ENCODE measurements around the gene VEPH1.
A peak's percentile ranks its signal among the peaks of the same experiment; 100 is the strongest.

VEPH1 gene

DNA sequence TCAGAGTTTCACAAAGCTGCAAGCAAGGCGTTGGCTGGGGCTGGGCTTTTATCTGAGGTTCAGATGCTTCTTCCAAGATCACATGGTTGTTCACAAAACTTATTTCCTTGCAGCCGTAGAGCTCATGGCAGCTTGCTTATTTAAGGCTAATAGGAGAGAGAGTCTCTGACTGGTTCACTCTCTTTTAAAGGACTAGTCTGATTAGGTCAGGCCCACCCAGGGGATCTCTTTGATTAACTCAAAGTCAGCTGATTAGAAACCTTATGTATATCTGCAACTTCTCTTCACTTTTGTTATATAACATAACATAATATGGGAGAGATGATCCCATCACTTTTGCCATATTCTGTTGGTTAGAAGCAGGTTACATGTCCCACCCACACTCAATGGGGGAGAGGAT lies 243.4 kb downstream of the VEPH1 start:
- no peak for DNase-seq (ENCODE audit: low spot score)

DNA sequence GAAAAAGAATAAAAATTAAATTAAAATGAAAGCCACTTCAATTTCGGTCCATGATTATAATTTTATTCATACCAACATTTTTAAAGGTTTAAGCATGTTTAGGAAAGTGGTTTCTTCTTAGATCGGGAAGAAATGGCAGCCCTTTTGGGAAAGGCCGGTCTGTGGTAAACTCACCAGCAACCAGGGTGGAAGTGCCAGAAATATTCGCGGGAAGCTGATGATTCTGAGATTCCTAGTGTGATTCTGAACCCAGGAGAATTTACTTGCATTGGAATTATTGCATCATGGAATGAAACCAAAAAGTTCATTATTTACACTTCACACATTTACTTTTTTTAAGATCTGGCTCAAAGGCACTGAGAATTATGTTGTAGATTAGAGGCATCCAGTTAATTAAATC lies 246.1 kb downstream of the VEPH1 start:
- no peak for DNase-seq (ENCODE audit: low spot score)

DNA sequence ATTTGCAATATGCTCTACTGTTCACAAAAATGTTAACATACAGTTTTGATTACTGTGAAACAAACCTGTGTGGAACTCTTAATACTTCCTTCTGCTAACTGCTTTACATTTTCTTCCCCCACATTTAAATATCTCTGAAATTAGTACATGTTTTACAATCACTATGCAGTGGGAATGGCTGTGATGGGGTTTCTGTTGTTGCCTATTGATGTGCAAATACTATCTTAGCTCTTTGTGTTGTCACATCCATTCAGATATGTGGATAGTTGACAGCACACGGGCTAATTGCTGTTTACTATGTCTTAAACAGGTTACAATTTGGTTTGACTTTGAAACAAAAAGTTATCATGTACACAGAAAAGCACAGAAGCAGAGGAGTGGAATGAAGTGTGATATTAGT lies 247.4 kb downstream of the VEPH1 start:
- no peak for DNase-seq (ENCODE audit: low spot score)

DNA sequence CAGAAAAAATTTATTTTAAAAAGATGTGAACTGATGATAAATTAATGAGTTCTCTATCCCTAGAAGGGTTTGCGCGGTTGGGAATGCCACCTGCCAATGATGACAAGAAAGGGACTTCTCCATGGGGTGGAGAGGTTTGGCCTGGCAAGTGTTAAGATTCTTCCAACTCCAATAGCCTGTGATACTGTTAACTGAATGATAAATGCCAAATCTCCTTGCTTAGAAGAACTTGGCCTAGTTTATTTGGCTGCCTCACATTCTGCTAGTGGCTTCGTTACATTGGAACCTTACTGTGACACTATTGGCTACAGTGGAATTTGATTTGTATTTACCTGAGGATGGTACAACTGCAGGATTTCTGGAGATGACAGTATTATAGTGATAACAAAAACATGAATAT lies 251.5 kb downstream of the VEPH1 start:
- DNase-seq (ENCODE audit: low spot score): no peak

DNA sequence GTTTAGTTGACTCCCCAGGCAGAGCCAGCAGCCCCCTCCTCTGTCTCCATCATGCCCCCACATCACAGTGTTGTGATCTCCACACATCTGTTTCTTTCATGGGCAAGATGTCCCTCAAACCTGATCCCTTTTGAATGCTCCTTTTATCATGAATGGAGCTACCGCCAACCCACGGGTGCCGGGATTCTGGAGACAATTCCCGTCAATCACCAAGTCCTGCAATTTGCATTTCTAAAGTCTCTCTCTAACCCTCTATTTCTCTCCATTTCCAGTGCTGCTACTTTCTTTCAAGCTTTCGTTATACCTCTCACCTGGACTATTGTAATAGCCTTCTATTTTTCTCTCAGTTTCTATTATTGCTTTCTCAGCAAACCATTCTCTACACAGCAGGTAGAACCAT lies 253.6 kb downstream of the VEPH1 start:
- no peak for DNase-seq (ENCODE audit: low spot score)

DNA sequence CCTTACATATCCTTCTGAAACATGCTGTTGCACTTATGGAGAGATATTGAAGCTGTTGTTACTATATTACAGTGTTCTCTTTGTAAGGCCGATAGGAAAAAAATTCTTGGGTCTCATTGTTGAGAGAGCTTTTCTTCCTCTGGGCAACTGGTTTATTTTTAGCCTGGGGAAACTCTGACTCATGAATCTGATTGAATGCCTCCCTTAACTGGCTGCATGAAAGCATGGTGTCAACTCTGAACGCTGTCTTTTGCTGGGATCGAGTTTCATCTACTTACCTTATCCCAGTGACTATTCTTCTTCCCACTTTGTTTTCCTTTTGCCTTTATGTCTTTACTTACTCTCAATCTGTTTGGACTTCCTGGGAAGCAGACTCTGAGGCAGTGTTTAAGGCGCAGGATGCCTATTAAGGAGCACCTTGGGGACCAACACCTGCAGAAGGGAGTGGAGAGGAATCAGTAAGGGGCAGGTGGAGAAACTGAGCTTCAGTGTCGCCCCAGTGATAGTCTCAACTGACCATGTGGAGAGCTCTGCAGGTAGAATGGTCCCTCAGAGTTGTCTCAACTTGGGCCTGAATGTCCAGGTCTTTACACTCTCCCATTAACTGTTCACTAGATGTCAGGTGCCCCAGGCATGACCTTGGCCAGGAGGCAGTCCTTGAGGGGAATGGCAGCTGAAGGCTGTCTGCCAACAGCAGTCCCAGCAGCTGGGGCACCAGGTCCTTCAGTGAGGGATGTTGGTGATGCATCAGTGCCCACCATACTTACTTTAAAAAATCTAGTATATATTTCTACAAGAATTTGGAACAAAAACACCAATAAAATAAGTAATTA lies 254.4 kb downstream of the VEPH1 start:
- DNase-seq (ENCODE audit: low spot score): peak; percentile 84

DNA sequence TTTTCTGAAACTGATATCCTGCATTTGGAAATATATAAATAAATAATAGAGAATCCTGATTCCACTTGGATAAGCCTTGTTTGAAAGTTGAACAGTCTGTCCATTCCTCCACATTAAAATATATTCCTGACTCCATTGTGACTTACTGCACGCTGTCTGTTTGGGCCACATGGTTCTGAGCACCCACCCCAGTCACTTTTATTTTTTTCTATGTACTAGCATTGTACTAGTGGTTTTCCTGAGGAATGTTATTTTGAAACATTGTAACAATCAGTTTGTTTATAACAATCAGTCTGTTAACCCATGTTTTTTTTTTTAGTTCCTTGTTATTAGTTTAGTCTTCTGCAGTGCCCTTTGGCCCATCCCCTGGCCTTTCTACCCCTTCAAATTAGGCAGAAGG lies 255.8 kb downstream of the VEPH1 start:
- no peak for DNase-seq (ENCODE audit: low spot score)

DNA sequence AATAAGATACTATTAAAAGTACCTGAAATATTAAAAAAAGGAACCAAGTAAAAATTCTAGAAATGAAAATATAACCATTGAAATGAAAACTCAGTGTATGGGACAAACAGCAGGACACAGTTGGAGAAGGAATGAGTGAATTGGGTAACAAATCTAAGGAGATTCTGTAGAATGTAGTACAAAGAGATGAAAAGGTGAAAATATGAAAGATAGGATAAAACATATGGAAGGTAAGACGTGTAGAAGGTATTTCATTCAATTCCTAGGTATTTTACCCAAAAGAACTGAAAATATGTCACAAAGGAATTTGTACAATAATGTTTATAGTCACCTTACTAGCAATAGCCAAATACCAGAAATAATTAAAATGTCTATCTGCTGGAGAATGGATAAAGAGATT lies 260.4 kb downstream of the VEPH1 start:
- no peak for DNase-seq (ENCODE audit: low spot score)

DNA sequence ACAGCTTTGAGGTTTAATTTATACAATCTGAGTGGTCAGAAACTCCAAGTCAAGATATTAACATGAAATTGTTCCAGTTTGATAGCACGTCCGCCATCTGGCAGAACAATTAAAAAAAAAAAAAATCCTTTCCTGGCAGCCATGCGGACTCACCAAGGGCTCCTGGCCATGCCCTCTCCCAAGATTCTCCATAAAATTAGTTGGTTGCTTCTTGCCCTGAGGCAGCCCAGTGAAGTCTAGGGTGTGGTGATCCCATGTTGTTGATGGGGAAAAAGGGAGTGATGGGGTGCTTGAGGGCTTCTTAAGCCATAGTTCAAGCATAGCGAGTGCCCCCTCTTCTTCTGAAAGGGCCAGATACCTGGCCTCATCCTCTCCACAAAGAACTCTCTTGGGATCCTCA lies 261.6 kb downstream of the VEPH1 start:
- no peak for DNase-seq (ENCODE audit: low spot score)

DNA sequence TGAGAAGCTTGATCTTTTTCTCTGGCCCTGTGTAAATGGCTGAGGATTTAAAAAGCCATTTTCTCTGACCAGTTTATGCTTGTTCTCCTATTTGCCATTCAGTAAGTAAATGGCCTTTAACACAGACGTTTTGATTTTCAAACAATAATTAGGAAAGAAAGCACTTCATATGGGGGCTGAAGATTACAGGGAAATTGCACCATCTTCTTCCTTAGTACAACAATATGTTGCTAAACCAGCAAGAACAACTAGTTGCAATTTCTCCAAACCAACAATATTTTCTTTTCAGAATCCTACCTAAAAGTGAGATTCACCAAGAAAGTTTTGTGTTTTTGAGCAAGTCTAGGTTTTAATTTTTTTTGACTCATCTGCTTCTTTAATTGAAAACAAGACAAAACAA lies 262.8 kb downstream of the VEPH1 start:
- DNase-seq (ENCODE audit: low spot score): no peak

DNA sequence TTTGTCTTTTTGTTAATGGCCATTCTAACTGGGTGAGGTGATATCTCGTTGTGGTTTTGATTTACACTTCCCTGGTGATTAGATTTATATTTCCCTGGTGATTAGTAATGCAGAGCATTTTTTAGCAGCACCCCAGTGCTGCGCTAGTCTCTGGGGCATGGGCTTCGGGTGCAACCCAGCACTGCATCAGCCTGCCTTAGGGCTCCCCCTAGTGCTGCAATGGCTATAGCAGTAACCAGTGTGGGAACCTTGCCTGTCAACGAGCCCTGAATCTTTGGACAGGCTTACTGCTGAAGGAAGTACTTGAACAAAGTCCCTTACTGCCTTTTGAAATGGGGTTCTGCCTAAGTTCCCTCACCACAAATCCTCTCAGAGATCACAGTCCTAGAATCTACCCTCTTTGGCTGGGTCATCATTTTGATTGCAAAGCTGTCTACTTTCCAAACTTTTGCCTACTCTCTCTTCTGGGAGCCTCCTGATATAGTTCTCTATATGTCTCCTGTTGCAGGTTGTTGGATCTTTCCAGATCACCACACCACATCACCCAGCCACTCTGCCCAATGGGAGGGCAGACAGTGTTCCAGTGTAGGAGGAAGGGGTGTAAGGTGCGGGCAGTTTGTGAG lies 264.0 kb downstream of the VEPH1 start:
- DNase-seq (ENCODE audit: low spot score): peak; percentile 80

DNA sequence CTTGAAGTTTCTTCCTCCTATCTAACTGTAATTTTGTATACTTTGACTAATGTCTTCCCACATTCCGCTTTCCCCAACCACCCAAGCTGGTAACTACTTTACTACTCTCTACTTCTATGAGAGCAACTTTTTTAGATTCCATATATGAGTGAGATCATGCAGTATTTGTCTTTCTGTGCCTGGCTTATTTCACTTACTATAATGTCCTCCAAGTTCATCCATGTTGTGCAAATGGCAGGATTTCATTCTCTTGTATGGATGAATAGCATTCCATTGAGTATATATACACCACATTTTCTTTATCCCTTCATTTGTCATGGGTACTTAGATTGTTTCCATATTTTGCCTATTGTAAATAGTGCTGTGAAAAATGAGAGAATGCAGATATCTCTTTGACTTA lies 264.8 kb downstream of the VEPH1 start:
- DNase-seq (ENCODE audit: low spot score): no peak

DNA sequence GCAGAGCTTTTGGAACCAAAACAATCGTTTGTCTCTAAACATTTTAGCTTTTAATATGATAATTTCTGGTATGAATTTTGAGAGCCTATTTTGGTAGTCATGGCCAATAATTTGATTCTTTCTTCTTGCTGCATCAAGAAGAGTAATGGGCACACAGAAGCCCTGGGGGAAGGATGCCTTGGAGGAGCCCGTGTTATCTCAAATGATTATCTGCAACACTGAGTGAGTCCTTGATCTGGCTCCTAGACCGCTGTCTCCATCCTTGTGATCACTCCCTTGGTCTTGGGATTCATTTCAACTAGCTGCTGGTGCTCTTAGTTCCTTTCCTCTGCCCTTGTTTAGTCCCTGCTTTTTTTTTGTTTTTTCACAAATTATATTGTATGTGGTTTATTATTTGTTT lies 265.3 kb downstream of the VEPH1 start:
- no peak for DNase-seq (ENCODE audit: low spot score)

DNA sequence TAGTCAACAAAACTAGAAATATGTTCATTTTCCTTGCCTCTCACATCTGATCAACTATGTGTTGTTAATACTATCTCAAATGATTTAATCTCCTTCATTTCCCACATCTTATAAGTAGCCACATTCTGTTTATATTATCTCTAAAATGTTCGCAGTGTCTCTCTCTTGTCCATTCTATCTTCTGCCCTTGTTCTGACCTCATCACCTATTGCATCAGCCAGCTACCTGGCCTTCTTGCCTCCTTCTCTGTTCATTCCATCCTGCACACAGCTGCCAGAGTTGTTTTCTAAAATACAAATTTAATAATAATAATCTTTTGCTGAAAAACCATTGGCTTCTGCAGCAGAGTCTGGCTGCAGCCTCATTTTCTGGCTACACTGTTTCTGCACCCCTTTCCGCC lies 267.9 kb downstream of the VEPH1 start:
- DNase-seq (ENCODE audit: low spot score): no peak

DNA sequence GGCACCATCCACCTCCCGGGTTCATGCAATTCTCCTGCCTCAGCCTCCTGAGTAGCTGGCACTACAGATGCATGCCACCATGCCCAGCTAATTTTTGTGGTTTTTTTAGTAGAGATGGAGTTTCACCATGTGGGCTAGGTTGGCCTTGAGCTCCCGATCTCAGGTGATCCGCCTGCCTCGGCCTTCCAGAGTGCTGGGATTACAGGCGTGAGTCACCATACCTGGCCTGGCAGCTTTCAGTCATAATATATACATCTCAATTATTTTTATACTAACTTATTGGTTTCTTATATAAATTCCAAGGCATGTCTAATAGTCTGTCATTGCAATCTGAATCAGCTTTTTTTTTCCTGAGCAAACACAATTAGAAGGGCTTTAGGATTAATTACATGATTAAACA lies 269.3 kb downstream of the VEPH1 start:
- DNase-seq (ENCODE audit: low spot score): no peak

DNA sequence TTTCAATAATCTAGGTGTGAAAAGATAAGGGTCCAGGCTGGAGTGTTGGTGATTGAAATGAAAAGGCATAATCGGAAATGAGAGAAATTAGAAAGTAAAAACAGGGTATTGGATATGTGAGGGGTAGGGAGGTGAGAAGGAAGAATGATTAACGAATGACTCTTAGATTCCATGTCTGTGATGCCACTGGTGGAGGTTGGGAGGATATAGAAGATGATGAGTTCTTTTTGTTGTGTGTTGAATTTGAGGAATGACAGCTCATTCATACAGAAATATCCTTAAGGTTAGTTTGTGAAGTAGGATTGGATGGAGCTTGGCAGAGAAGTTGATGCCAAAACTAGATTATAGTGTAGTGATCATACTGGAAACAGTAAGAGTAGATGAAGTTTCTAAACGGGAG lies 271.1 kb downstream of the VEPH1 start:
- no peak for DNase-seq (ENCODE audit: low spot score)

DNA sequence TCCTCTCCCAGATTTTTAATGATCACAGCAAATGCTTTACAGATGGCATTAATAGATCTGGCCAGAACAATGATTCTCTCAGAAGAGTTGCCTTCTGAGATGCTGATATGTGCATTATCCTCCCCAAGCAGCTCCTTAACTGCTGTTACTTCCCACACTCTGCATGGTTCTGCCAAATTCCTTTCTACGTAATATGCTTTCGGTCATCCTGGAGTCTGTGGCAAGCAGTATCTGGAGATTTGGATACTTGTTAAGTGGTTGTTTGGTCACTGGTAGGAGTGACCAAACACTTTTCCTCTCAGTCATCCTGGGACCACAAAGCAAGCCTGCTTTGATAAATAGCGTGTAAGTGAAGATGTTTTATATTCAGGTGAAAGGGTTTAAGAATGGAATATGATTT lies 272.1 kb downstream of the VEPH1 start:
- DNase-seq (ENCODE audit: low spot score): no peak

DNA sequence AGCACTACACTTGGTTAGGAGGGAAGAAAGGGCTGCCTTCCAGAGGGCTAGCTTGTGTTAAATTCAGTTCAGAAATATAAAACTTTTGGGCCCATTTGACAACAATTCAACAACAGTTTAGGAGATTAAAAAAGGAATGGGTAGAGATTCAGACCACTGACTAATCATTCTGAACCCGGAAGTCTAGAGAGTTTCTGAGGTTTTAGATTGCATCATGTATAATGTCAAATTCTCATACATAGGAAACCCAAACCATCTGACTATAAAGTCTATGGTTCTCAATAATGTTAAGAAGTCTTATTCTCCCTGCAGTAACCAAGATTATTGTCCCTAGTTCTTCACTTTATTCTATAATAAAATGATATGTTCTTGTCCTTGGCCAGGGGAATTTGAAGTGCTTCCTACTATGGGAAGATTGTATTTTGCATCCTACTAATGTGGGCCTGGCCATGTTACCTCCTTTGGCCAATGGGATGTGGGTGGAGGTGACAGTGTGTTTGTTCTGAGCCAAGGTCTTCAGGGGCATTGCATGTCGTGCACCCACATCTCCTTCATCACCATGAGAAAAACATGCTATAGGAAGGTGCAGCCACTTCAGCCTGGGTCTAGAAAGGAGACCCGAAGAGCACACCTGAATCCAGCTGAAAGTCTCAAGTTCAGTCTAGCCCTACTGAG lies 276.9 kb downstream of the VEPH1 start:
- no peak for DNase-seq (ENCODE audit: low spot score)

DNA sequence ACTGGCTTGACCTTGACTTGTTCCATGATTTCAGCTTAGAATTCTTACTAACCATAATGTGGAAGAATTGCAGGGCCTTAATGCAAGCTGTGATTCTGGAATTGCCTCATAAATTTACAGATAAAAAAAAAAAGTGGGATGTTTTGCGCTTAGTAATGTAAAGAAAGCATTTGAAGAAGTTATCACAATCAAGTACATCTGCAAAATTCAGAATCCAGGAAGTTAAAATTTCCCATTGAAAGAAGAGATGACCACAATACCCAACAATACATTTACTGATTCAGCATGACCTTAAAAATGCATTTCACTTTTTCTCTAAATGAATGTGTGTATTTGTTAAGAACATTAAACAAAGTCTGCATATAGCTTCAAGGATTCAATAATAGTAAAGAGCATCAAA lies 278.2 kb downstream of the VEPH1 start:
- DNase-seq (ENCODE audit: low spot score): no peak

DNA sequence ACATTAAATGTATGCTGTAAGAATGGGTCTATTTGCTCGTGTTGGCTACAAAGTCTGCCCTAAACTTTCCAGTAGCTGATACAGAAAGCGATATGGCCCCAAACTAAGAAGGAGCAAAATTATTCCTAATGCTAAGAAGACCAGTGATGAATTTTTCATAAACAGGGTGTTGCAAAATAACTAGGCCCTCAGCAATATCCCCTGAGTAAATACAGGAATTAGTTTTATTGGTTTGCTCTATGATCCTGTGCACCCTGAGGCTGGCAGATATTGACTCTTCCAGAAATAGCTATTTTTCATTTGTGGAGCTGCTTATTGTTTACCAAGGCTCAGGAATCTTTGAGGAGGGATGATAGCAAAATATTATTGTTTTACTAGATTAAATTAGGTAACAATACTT lies 282.3 kb downstream of the VEPH1 start:
- no peak for DNase-seq (ENCODE audit: low spot score)

DNA sequence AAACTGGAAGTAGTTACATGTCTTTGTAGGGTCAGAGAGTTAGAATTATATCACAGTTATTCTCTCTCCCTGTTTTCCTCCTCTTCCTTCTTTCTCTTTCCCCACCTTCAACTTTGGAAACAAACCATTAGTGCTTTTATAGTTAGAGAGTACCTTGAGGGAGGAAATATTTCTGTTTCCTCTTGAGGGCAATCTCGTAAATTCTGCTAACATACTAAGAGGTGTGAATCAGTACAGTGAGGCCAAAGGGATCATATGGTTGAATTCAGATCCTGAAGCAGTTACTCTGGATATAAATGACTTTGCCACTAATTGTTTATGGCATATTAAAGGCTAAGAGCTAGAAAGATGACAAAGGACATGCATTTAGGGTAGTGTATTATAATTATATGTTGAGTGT lies 283.0 kb downstream of the VEPH1 start:
- no peak for DNase-seq (ENCODE audit: low spot score)

DNA sequence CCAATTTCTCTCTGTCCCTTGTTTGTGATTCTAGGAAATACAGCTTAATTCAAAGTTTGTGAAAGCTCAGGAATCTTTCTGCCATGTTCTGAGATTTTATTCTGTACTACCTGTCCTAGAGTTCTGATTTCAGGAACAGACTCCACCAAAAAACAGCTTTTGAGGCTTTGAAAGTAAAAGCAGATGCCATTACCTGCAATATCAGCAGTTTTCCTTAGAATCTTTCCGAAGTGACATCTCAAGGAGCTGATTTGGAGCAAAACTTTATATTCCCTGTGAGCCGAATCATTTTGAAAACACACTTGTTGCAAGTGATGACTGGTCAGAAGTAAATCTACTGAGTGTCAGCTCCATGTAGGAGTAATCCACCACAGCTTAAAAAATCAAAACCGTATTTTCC lies 284.0 kb downstream of the VEPH1 start:
- no peak for DNase-seq (ENCODE audit: low spot score)
